GM19328 (cell line): ENCODE results near the gene SV2C.

Experiments used
- ATAC-seq: cut with Tn5 transposase; IDR thresholded peaks from one replicate; pipeline ENCODE4 v1.9.1; 2021; ENCODE audit warnings: mild to moderate bottlenecking, moderate library complexity; ENCODE audit not compliant: unreplicated experiment

The SV2C gene

GRCh38 chr5:76372323-76373054 lies 289.3 kb downstream of the SV2C start:
- no peak for ATAC-seq

GRCh38 chr5:76376148-76376865 lies 293.1 kb downstream of the SV2C start:
- ATAC-seq, result no peak

- no peak for ATAC-seq
Measured at GRCh38 chr5:76376866-76377230, 293.7 kb downstream of the SV2C start.

GRCh38 chr5:76378355-76378754 lies 295.2 kb downstream of the SV2C start:
- ATAC-seq, result no peak

GRCh38 chr5:76379316-76379715 lies 296.1 kb downstream of the SV2C start:
- no peak for ATAC-seq

GRCh38 chr5:76379855-76380254 lies 296.7 kb downstream of the SV2C start:
- no peak for ATAC-seq

- ATAC-seq, result no peak
Measured at GRCh38 chr5:76380346-76381066, 297.3 kb downstream of the SV2C start.

GRCh38 chr5:76383126-76383832 lies 300.1 kb downstream of the SV2C start:
- no peak for ATAC-seq

- no peak for ATAC-seq
Measured at GRCh38 chr5:76384189-76384588, 301.0 kb downstream of the SV2C start.

GRCh38 chr5:76384705-76385104 lies 301.5 kb downstream of the SV2C start:
- ATAC-seq, result no peak

GRCh38 chr5:76385540-76385939 lies 302.4 kb downstream of the SV2C start:
- no peak for ATAC-seq

- no peak for ATAC-seq
Measured at GRCh38 chr5:76386360-76386759, 303.2 kb downstream of the SV2C start.

- no peak for ATAC-seq
Measured at GRCh38 chr5:76388236-76388635, 305.1 kb downstream of the SV2C start.

GRCh38 chr5:76388791-76389512 lies 305.8 kb downstream of the SV2C start:
- ATAC-seq, result no peak

- no peak for ATAC-seq
Measured at GRCh38 chr5:76389513-76390154, 306.5 kb downstream of the SV2C start.

- ATAC-seq, result no peak
Measured at GRCh38 chr5:76391014-76391413, 307.8 kb downstream of the SV2C start.

- ATAC-seq, result no peak
Measured at GRCh38 chr5:76393035-76393680, 310.0 kb downstream of the SV2C start.

- ATAC-seq, result no peak
Measured at GRCh38 chr5:76397200-76397599, 314.0 kb downstream of the SV2C start.

GRCh38 chr5:76399268-76399667 lies 316.1 kb downstream of the SV2C start:
- ATAC-seq, result no peak

- no peak for ATAC-seq
Measured at GRCh38 chr5:76400466-76400865, 317.3 kb downstream of the SV2C start.
